ENCODE data around the gene PLOD1. TPM values are rescaled to one million over a fixed set of nuclear protein-coding genes. Genes with fewer than 3 reads are reported as not detected.

The PLOD1 gene
- total and polyA plus RNA-seq, 2 of the 13 experiments (the other 11 are each of a cell fraction or from before 2014, with no cell fraction given), result 70.1 to 318 TPM

GRCh38 chr1:11931845-11932244 is 2.7 kb upstream of the PLOD1 start (continued):
- TF ChIP-seq ZNF570 (CRISPR knock-in tag; IDR thresholded peaks at IDR 0.05; ENCODE audit: borderline replicate concordance), result no peak
- no peak for TF ChIP-seq GATAD2A (CRISPR knock-in tag; IDR thresholded peaks at IDR 0.05)
- TF ChIP-seq NFKBIZ (CRISPR knock-in tag; IDR thresholded peaks at IDR 0.05), result no peak
- TF ChIP-seq UBTF (CRISPR knock-in tag; IDR thresholded peaks at IDR 0.05), result no peak
- TF ChIP-seq ZBTB34 (CRISPR knock-in tag; IDR thresholded peaks at IDR 0.05), result no peak

- in situ Hi-C loops (cut with HindIII; ENCODE audit: extremely low pct_ligation_motif_present, low pct_unique_long_range_greater_than_20kb) (no loop called here), intact Hi-C loops (cut with micrococcal nuclease; ENCODE audit: unreplicated experiment) (no loop called here)
- 5% methylated on average over 2 of the region's 2 CpGs for WGBS (ENCODE audit: low lambda C conversion rate)
- FAIRE-seq (no peak), ATAC-seq (peak; percentile 3; the same call in 1 of the 3 replicates), DNase-seq (ENCODE audit: low spot score) (no peak)
- Histone ChIP-seq H3K9me3 (ENCODE audit: low read length) (no peaks in the 10 kb centered on the region), H3K79me2 (ENCODE audit: insufficient read depth, low read length) (peaks cover 22% of the 10 kb centered on the region), H3K9ac (ENCODE audit: insufficient read depth, low read depth, low read length) (peak overlapping the region; percentile 87), H3K4me1 (ENCODE audit: insufficient read depth, low read length) (peaks cover 73% of the 10 kb centered on the region), H3K36me3 (replicated peaks in 1 of 2; ENCODE audit: control insufficient read depth in 1 of 2, insufficient read depth in 2 of 2, low read length in 2 of 2) (0 out of 5 replicates have a peak, but pooled peaks cover 0 to 3% of the 10 kb centered on the region in 2 experiments), H3K27me3 (ENCODE audit: control insufficient read depth in 1 of 2, insufficient read depth in 2 of 2, low read length in 2 of 2) (no peaks in the 10 kb centered on the region; a peak in 1 of 5 replicates), H3K4me3 (replicated peaks in 1 of 3; ENCODE audit: insufficient read depth in 1 of 3, low read depth in 2 of 3, low read length in 3 of 3) (peak overlapping the region; percentile 77 to 89 (median 82)), H3K27ac (ENCODE audit: extremely low read length, insufficient read depth, low read length) (peak overlapping the region; percentile 84), H4K20me1 (ENCODE audit: insufficient read depth, low read length) (no peaks in the 10 kb centered on the region), H2AFZ (ENCODE audit: low read length) (no peak overlapping the region), H3K4me2 (ENCODE audit: low read depth, low read length) (peak overlapping the region; percentile 100)
- POLR2A ChIA-PET, result interaction anchor here (1.0 to 2.9 kb wide), 9 partner anchors 9 to 198 kb away, joined by 3 to 41 read pairs (median 5); partner anchors contain the start of genes MFN2 and MIIP
- CTCF ChIA-PET (ENCODE audit: low intra/inter-chr PET ratio, low total read pairs), result no interaction called here
- BruUV-seq (replicated peaks), result TSS peak; percentile 72
- TF ChIP-seq KDM1A (CRISPR knock-in tag; IDR thresholded peaks at IDR 0.05) (peak; percentile 51; the same call in 1 of the 2 replicates), FOXO1 (CRISPR knock-in tag; IDR thresholded peaks at IDR 0.05) (no peak), ZNF503 (CRISPR knock-in tag; IDR thresholded peaks at IDR 0.05) (no peak), ZMYM3 (CRISPR knock-in tag; IDR thresholded peaks at IDR 0.05) (peak; percentile 84; the same call in 1 of the 2 replicates), DZIP1 (CRISPR knock-in tag; IDR thresholded peaks at IDR 0.05) (no peak), ZNF414 (CRISPR knock-in tag; IDR thresholded peaks at IDR 0.05) (0 out of 2 replicates have a peak, but pooled peaks have one; percentile 4), TBX2 (CRISPR knock-in tag; IDR thresholded peaks at IDR 0.05; ENCODE audit: borderline replicate concordance) (no peak), ZSCAN12 (CRISPR knock-in tag; IDR thresholded peaks at IDR 0.05) (no peak), FOSL1 (CRISPR knock-in tag; IDR thresholded peaks at IDR 0.05; ENCODE audit: borderline replicate concordance) (no peak), RFX3 (CRISPR knock-in tag; IDR thresholded peaks at IDR 0.05) (no peak)
These were observed 518 bp downstream of the PLOD1 start for GRCh38 chr1:11935057-11935412.
